HFFc6 (cell line): ENCODE results near the gene BCCIP. TPM values are rescaled to one million over a fixed set of nuclear protein-coding genes. Genes with fewer than 3 reads are reported as not detected.

ENCODE experiments used
- DNase-seq: peaks from one replicate; pipeline ENCODE4 v3.0.0-alpha.2; 2018
- H3K27ac Mint-ChIP-seq: 2 replicates; pipeline ENCODE4 v1.8.0; 2020; ENCODE audit warnings: mild to moderate bottlenecking, mixed read lengths
- H3K27me3 Mint-ChIP-seq: 2 replicates; pipeline ENCODE4 v1.8.0; 2021; ENCODE audit warnings: mild to moderate bottlenecking, moderate library complexity, mixed read lengths; ENCODE audit not compliant: insufficient read depth
- H3K36me3 Mint-ChIP-seq: 2 replicates; pipeline ENCODE4 v1.8.0; 2021; ENCODE audit warnings: low read depth, mixed read lengths
- H3K4me1 Mint-ChIP-seq: 2 replicates; pipeline ENCODE4 v1.8.0; 2020; ENCODE audit warnings: low read depth, mixed read lengths
- H3K4me3 Mint-ChIP-seq: 2 replicates; pipeline ENCODE4 v1.8.0; 2020; ENCODE audit warnings: mild to moderate bottlenecking, moderate library complexity, mixed read lengths
- H3K9me3 Mint-ChIP-seq: 2 replicates; pipeline ENCODE4 v1.8.0; 2020; ENCODE audit warnings: mild to moderate bottlenecking, mixed read lengths
- CTCF ChIP-seq: fragments of 200-600 bp; sonication (generic); IDR thresholded peaks from 2 replicates; pipeline ENCODE4 v1.5.0; 2021; ENCODE audit warnings: antibody characterized with exemption, mild to moderate bottlenecking
- total RNA-seq, 6 experiments: library from RNA; stranded (reverse); fragmentation: NEBNext Ultra II Directional; extraction: Animal tissue kit (Norgen Biotek cat#: 25700); gene quantifications; 2 replicates in 1 of 6; 3 replicates in 5 of 6; pipeline ENCODE4 v1.2.3, GENCODE V29; 2021

The BCCIP gene
- total RNA-seq, 6 experiments from 2014 or later = 70.7 to 92.4 (median 88.0) TPM

- no peaks in the 10 kb centered on the region; the same call in 1 of the 2 replicates for H3K4me1 Mint-ChIP-seq
- TF ChIP-seq CTCF = no peak
- H3K9me3 Mint-ChIP-seq = no peaks in the 10 kb centered on the region
- no peak overlapping the region for H3K4me3 Mint-ChIP-seq
- H3K27ac Mint-ChIP-seq = no peak overlapping the region
- DNase-seq = peak; percentile 13
- no peaks in the 10 kb centered on the region for H3K27me3 Mint-ChIP-seq
- H3K36me3 Mint-ChIP-seq = peaks cover 31% of the 10 kb centered on the region
Observed at GRCh38 chr10:125811251-125811650, 12.1 kb upstream of the BCCIP start.

- H3K4me1 Mint-ChIP-seq = no peaks in the 10 kb centered on the region; the same call in 1 of the 2 replicates
- no peaks in the 10 kb centered on the region for H3K27me3 Mint-ChIP-seq
- H3K4me3 Mint-ChIP-seq = no peak overlapping the region
- H3K36me3 Mint-ChIP-seq = peaks cover 26% of the 10 kb centered on the region
- peak; percentile 52 for DNase-seq
- peak overlapping the region; percentile 44 for H3K27ac Mint-ChIP-seq
- H3K9me3 Mint-ChIP-seq = no peaks in the 10 kb centered on the region
- no peak for TF ChIP-seq CTCF
Observed at GRCh38 chr10:125812128-125812750, 11.1 kb upstream of the BCCIP start.

GRCh38 chr10:125815764-125816163 is 7.6 kb upstream of the BCCIP start:
- no peaks in the 10 kb centered on the region for H3K27me3 Mint-ChIP-seq
- no peak for TF ChIP-seq CTCF
- peaks cover 17% of the 10 kb centered on the region for H3K36me3 Mint-ChIP-seq
- no peak overlapping the region for H3K27ac Mint-ChIP-seq
- no peak overlapping the region for H3K4me3 Mint-ChIP-seq
- H3K4me1 Mint-ChIP-seq = no peaks in the 10 kb centered on the region; the same call in 1 of the 2 replicates
- no peaks in the 10 kb centered on the region for H3K9me3 Mint-ChIP-seq
- no peak for DNase-seq

GRCh38 chr10:125816548-125816947 is 6.8 kb upstream of the BCCIP start:
- Mint-ChIP-seq H3K9me3 (no peaks in the 10 kb centered on the region), H3K27me3 (no peaks in the 10 kb centered on the region), H3K4me1 (peaks cover 6% of the 10 kb centered on the region), H3K27ac (no peak overlapping the region), H3K4me3 (no peak overlapping the region), H3K36me3 (peaks cover 13% of the 10 kb centered on the region)
- no peak for TF ChIP-seq CTCF
- no peak for DNase-seq

- no peak overlapping the region for H3K27ac Mint-ChIP-seq
- H3K4me1 Mint-ChIP-seq = peaks cover 12% of the 10 kb centered on the region
- TF ChIP-seq CTCF = no peak
- H3K4me3 Mint-ChIP-seq = no peak overlapping the region
- no peaks in the 10 kb centered on the region for H3K9me3 Mint-ChIP-seq
- H3K36me3 Mint-ChIP-seq = peaks cover 18% of the 10 kb centered on the region
- no peaks in the 10 kb centered on the region for H3K27me3 Mint-ChIP-seq
- DNase-seq = no peak
Observed at GRCh38 chr10:125817337-125817946, 5.9 kb upstream of the BCCIP start.
